AG09319 (cell line): Measurements from ENCODE around the gene DOCK1.
"Not testable (repeated sequence)": the region's sequence is repeated elsewhere in the genome, so short reads cannot be mapped to it uniquely, and the experiment has no call there.

ENCODE experiments used
- DNase-seq: peaks from one replicate; pipeline ENCODE4 v3.0.0-alpha.2; 2010; ENCODE audit warnings: low read depth; ENCODE audit errors: extremely low read depth
- TF ChIP-seq, protein P1 (sequence below): IDR thresholded peaks from 2 replicates; pipeline ENCODE4 v1.5.1; 2011; ENCODE audit warnings: low read depth, mild to moderate bottlenecking, inconsistent platforms, low read length, moderate library complexity

The DOCK1 gene

DNA sequence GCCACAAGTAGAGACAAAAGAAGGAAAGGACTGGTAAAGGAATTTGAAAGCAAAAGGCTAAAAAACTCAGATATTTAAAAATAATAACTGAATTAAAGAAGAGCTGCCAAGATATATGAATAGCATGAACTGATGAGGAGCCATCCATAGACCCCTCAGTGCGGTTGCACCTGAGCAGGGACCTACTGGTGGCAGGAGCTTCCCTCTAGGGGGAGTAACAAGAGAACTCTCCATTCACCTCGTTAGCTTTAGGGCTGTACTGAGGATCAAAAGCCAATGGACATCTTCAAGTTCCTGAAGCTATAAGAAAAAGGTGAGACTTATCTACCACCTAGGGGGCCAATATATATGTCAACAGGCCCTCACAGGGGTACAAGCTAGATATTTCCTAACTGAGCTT lies 27.8 kb upstream of the DOCK1 start:
- TF ChIP-seq, protein P1, sequence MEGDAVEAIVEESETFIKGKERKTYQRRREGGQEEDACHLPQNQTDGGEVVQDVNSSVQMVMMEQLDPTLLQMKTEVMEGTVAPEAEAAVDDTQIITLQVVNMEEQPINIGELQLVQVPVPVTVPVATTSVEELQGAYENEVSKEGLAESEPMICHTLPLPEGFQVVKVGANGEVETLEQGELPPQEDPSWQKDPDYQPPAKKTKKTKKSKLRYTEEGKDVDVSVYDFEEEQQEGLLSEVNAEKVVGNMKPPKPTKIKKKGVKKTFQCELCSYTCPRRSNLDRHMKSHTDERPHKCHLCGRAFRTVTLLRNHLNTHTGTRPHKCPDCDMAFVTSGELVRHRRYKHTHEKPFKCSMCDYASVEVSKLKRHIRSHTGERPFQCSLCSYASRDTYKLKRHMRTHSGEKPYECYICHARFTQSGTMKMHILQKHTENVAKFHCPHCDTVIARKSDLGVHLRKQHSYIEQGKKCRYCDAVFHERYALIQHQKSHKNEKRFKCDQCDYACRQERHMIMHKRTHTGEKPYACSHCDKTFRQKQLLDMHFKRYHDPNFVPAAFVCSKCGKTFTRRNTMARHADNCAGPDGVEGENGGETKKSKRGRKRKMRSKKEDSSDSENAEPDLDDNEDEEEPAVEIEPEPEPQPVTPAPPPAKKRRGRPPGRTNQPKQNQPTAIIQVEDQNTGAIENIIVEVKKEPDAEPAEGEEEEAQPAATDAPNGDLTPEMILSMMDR, result no peak
- DNase-seq, result no peak

DNA sequence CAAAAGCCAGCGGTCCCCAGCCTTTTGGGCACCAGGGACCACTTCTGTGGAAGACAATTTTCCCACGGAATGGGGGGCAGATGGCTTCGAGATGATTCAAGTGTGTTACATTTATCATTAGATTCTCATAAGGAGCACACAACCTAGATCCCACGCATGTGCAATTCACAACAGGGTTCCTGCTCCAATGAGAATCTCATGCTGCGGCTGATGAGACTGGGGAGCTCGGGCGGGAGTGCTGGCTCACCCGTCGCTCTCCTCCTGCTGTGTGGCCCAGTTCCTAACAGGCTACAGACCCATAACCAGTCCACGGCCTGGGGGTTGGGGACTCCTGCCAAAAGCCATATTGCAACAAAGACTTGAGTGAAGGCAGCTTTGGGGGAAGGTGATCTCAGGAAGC lies 26.6 kb upstream of the DOCK1 start:
- TF ChIP-seq, protein P1, result no peak
- DNase-seq, result no peak

DNA sequence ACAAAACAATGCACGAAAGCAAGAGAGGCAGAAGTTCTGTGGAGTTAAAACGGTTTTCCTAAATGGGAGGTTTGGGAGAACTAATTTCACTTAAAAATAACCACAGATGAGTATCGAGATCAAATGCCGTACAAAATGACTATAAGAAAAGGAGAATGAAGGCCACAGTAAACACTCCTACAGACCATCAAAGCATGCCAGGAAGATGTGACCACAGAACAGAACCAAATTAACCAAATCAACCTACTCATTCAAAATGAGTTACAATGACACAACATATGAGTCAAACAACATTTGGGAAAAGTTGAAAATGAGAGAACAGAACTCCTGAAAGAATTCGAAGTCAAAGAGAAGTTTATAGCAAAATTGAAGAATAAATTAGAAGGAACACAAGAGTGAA lies 24.3 kb upstream of the DOCK1 start:
- TF ChIP-seq, protein P1, result no peak
- DNase-seq, result no peak

DNA sequence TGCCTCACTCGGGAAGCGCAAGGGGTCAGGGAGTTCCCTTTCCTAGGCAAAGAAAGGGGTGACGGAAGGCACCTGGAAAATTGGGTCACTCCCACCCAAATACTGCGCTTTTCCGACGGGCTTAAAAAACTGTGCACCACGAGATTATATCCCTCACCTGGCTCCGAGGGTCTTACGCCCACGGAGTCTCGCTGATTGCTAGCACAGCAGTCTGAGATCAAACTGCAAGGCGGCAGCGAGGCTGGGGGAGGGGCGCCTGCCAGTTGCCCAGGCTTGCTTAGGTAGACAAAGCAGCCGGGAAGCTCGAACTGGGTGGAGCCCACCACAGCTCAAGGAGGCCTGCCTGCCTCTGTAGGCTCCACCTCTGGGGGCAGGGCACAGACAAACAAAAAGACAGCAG lies 23.2 kb upstream of the DOCK1 start:
- DNase-seq, result not testable (repeated sequence)

DNA sequence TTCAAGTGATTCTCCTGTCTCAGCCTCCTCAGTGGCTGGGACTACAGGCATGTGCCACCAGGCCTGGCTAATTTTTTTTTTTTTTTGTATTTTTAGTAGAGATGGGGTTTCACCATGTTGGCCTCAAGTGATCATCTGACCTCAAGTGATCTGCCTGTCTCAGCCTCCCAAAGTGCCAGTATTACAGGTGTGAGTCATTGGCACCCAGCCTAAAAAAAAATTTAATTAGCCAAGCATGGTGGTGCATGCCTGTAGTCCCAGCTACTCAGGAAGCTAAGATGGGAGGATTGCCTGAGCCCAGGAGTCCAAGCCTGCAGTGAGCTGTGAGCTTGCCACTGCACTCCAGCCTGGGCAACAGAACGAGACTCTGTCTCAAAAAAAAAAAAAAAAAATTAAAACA lies 16.8 kb upstream of the DOCK1 start:
- not testable (repeated sequence) for DNase-seq

DNA sequence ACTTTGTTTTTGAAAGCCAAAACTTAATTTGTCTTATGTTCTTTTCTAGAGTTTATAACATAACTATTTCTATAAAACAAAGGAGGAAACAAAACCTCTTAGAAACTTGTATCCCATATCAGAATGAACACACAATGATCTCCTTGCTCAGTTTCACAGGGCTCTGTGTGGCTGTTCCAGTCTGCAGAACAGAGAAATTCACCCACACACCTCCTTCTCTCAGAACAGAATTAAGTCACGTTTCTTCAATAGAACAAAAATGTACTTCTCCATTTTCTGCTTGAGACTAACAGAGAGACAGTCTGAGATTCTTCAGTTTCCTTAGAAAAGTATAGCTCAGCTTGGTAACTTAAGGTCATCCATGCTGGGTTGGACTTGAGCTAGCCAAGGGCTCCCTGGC lies 15.8 kb upstream of the DOCK1 start:
- no peak for DNase-seq
- TF ChIP-seq, protein P1, result no peak

DNA sequence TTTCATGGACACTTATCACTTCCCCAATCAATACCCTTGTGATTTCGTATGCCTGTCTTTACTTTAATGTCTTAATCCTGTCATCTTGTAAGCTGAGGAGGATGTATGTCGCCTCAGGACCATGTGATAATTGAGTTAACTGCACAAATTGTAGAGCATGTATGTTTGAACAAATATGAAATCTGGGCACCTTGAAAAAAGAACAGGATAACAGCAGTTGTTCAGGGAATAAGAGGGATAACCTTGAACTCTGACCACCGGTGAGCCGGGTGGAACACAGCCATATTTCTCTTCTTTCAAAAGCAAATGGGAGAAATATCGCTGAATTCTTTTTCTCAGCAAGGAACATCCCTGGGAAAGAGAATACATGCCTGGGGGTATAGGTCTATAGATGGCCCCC lies 14.4 kb upstream of the DOCK1 start:
- not testable (repeated sequence) for DNase-seq

DNA sequence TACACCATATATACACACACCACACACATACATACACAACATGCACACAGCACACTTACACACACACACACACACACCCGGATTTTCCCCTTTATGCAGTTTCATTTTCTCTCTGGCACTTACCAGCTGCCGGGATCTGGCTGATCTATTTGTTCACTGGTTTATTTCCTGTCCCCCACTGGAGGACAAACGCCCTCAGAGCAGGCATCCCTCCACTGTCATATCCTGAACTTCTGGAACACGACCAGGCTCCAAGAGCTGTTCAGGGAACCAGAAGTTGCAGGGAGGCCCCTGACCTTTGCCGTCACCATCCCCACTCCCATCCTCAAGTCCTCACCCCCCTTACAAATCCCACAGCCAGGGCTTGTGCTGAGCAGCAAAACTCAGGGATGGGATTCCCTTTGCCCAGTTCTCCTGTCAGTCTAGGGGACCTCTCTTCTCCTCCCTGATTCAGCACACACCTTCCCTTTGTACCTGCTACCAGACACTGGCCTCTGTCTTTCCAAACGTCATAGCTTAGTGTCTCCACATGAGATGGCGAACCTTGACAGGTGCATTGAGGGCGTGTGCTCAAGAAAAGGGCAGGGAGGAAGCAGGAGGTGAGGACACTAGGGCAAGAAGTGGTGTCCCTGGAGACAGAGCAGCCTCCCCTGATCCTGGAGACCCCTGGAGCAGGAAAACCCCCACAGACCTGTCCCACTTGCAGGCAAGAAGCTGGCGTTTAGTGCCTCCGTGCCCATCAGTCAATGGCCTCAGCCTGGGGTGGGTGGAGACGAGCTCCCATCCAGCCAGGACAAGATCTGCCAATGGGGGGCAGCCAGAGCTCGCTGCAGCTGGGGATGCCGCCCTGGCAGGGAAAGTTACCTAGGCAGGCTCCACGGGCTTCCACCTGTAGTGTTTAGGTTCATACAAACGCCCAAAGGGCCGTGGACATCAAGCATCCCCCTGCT lies 12.7 kb upstream of the DOCK1 start:
- no peak for DNase-seq
- TF ChIP-seq, protein P1, result no peak

DNA sequence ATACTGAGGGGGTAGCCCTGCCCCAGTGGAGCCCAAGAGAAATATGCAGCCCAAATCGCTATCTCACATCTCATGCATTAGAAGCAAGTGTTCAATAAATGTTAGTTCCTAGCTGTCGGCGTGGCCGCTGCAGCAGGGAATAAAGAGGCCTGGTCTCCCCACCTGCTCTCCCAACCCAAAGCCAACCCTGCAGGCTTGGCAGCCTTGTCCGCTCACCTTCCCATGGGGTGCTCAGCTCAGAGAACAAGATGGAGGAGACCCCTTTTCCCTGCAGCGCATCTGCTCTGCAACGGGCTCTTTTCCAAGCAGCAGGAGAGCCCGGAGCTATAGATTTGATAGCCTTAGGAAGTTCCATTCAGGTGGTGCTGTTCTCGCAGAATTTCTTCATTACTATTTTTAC lies 12.0 kb upstream of the DOCK1 start:
- TF ChIP-seq, protein P1, result no peak
- no peak for DNase-seq
